Suprapubic skin (tissue), 4 donors: ENCODE measurements around the gene TMEM60. TPM values are rescaled to one million over a fixed set of nuclear protein-coding genes. Genes with fewer than 3 reads are reported as not detected.
A peak's percentile ranks its signal among the peaks of the same experiment; 100 is the strongest.

Source experiments
- DNase-seq, 2 donors: peaks; one replicate each; pipeline ENCODE4 v3.0.0-alpha.2; 2019; ENCODE audit warnings: low spot score in 2 of 2
- H3K27ac ChIP-seq: fragments of 200-600 bp; sonication (generic); one replicate; pipeline ENCODE4 v1.5.1; 2019
- H3K27me3 ChIP-seq: fragments of 200-600 bp; sonication (generic); one replicate; pipeline ENCODE4 v1.5.1; 2019
- H3K36me3 ChIP-seq: fragments of 200-600 bp; sonication (generic); one replicate; pipeline ENCODE4 v1.5.1; 2019
- H3K4me1 ChIP-seq: fragments of 200-600 bp; sonication (generic); one replicate; pipeline ENCODE4 v1.5.1; 2019
- H3K4me3 ChIP-seq: fragments of 200-600 bp; sonication (generic); one replicate; pipeline ENCODE4 v1.5.1; 2019; ENCODE audit warnings: mild to moderate bottlenecking
- H3K9me3 ChIP-seq: fragments of 200-600 bp; sonication (generic); one replicate; pipeline ENCODE4 v1.5.1; 2019
- EP300 ChIP-seq: sonication (generic); formaldehyde crosslinking; IDR thresholded peaks from one replicate; pipeline ENCODE4 v1.6.1; 2017; ENCODE audit warnings: antibody characterized with exemption
- POLR2A ChIP-seq, 2 donors: fragments of 450-650 bp; IDR thresholded peaks; one replicate each; pipeline ENCODE4 v1.6.1; 2017; ENCODE audit warnings: antibody characterized with exemption in 2 of 2, mild to moderate bottlenecking in 2 of 2, moderate library complexity in 2 of 2
- POLR2AphosphoS5 ChIP-seq, 3 donors: sonication (generic); formaldehyde crosslinking; IDR thresholded peaks; one replicate each; pipeline ENCODE4 v1.6.1; 2017; ENCODE audit warnings: antibody characterized with exemption in 3 of 3
- WGBS: methylation state at CpG from one replicate; pipeline ENCODE4 v1.1.5; 2018; 5-methylcytosine and 5-hydroxymethylcytosine counted together
- total RNA-seq, 4 donors: library from RNA; depleted of rRNA; stranded (reverse); fragments of >200 nt; gene quantifications; one replicate each; pipeline ENCODE4 v1.1.0, GENCODE V29; 2016
- TF ChIP-seq, protein P1 (sequence below), 2 donors: fragments of 200-600 bp in 1 of 2; fragments of 450-650 bp in 1 of 2; sonication (generic) in 1 of 2; IDR thresholded peaks; one replicate each; pipeline ENCODE4 v1.5.1; 2016 to 2019; ENCODE audit warnings: antibody characterized with exemption in 2 of 2, mild to moderate bottlenecking in 1 of 2, moderate library complexity in 1 of 2

The TMEM60 gene, protein sequence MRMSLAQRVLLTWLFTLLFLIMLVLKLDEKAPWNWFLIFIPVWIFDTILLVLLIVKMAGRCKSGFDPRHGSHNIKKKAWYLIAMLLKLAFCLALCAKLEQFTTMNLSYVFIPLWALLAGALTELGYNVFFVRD
- total RNA-seq: 10 to 100 TPM in 2 of 4 donors, 1 to 10 TPM in 2; 8.3 to 13.5 (median 10.8) TPM

DNA sequence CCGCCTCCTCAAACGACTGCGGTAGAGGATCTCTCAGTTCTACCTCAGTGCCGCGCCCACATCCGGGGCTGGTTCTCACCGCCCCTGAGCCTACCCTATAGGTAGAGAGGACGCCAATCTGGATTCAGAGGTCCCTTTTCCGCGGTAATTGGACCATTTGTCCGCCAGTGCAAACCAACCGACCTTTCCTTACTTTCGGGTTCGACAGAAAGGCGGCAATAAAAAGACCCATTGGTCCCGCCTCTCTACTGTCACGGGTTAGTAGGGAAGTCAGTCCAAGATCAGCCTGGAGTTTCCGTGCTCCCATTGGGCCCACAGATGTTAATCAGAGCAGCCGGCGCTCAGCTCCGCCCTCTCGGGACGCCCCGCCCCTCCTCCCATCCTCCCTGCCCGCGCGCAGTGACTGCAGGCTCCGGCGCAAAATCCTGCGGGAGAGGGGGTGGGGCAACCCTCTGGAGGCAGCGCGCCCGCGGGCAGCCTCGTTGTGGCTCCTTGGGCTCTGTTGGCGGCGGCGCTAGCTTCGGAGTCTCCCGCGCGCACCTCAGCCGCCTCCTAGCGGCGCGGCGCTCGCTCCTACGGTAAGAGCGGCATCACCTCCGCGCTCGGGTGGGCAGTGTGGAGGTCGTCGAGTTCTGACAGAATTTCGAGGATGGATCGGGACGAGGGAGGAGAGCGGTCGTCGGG is at the start of gene TMEM60, which contains the start of gene PHTF2:
Gene TMEM60, minus strand, starts transcription at position 41 of the 684 bp plus-strand sequence. CDS start 4,061 bp downstream, outside the sequence.
Gene PHTF2, plus strand, starts transcription at position 380 of the 684 bp plus-strand sequence.
- peaks cover 34% of the 10 kb centered on the region for H3K4me1 ChIP-seq
- H3K27me3 ChIP-seq: no peaks in the 10 kb centered on the region
- peak; percentile 98 to 99 for DNase-seq
- H3K4me3 ChIP-seq: peak within 1 kb of the TSS; percentile 92
- peaks cover 11% of the 10 kb centered on the region for H3K36me3 ChIP-seq
- peak within 1 kb of the TSS; percentile 86 for H3K27ac ChIP-seq
- H3K9me3 ChIP-seq: no peaks in the 10 kb centered on the region
- peak in 2 of 3 donors; percentile 40 for TF ChIP-seq POLR2AphosphoS5 (IDR thresholded peaks at IDR 0.05)
- no peak for TF ChIP-seq POLR2A (IDR thresholded peaks at IDR 0.05)
- TF ChIP-seq, protein P1, sequence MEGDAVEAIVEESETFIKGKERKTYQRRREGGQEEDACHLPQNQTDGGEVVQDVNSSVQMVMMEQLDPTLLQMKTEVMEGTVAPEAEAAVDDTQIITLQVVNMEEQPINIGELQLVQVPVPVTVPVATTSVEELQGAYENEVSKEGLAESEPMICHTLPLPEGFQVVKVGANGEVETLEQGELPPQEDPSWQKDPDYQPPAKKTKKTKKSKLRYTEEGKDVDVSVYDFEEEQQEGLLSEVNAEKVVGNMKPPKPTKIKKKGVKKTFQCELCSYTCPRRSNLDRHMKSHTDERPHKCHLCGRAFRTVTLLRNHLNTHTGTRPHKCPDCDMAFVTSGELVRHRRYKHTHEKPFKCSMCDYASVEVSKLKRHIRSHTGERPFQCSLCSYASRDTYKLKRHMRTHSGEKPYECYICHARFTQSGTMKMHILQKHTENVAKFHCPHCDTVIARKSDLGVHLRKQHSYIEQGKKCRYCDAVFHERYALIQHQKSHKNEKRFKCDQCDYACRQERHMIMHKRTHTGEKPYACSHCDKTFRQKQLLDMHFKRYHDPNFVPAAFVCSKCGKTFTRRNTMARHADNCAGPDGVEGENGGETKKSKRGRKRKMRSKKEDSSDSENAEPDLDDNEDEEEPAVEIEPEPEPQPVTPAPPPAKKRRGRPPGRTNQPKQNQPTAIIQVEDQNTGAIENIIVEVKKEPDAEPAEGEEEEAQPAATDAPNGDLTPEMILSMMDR (IDR thresholded peaks at IDR 0.05): peak in 1 of 2 donors; percentile 52
- 2% methylated on average over 19 of the region's 61 CpGs for WGBS

DNA sequence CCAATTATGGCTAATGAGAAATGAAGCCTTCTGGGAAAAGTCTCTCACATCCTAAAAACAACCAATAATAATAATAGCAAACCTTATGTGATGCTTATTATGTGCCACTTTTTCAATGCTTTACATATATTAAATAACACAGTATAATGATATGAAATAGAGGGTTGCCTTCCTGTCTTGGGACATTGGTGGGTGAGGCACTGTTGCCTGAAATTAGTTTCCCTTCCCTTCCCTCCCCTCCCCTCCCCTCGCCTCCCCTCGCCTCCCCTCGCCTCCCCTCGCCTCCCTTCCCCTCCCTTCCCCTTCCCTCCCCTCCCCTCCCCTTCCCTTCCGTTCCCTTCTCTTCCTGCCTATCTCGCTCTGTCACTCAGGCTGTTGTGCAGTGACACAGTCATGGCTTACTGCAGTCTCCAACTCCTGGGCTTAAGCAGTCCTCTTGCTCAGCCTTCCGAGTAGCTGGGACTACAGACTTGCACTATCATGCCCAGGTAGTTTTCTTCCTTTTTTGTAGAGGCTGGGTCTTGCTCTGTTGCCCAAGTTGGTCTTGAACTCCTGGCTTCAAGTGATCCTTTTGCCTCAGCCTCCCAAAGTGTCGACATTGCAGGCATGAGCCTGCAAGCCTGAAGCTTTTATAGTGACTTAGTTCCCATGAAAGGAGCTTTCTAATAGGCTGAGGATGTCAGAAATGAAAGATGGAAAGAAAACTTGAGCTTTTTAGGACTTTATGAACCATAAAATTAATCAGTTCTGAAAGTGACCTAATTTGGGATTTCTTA is 48.3 kb upstream of the TMEM60 start:
- Histone ChIP-seq H3K27ac (no peak overlapping the region), H3K36me3 (peaks cover 3% of the 10 kb centered on the region), H3K27me3 (no peaks in the 10 kb centered on the region), H3K4me3 (no peak overlapping the region), H3K9me3 (no peaks in the 10 kb centered on the region), H3K4me1 (no peaks in the 10 kb centered on the region)
- TF ChIP-seq, protein P1 (IDR thresholded peaks at IDR 0.05): no peak
- TF ChIP-seq POLR2AphosphoS5 (IDR thresholded peaks at IDR 0.05) (no peak), POLR2A (IDR thresholded peaks at IDR 0.05) (no peak), EP300 (no peak)
- DNase-seq: no peak
- 82% methylated on average over 8 of the region's 8 CpGs for WGBS

DNA sequence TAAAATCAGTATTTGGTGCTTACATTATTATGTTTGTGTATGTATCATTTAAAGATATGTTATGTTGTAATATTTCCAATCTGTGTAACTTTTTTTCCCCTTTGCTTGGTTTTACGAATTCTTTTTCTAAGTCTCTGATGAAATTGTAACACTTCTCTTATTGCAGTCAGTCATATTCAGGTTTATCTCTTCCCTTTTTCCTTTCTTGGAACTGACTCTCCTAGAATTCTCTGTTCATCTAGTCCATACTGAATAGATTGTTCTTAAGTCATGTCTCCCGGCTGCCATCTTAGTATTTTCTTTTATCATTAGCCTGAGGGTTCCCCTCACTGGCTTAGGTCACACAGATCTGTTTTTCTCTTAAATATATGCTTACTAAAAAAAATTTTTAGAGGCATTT is 45.0 kb upstream of the TMEM60 start:
- no peak for DNase-seq
- Histone ChIP-seq H3K27me3 (no peaks in the 10 kb centered on the region), H3K27ac (no peak overlapping the region), H3K4me3 (no peak overlapping the region), H3K9me3 (no peaks in the 10 kb centered on the region), H3K4me1 (no peaks in the 10 kb centered on the region), H3K36me3 (peaks cover 3% of the 10 kb centered on the region)
- no peak for TF ChIP-seq POLR2AphosphoS5 (IDR thresholded peaks at IDR 0.05)
- TF ChIP-seq EP300: no peak
- TF ChIP-seq, protein P1 (IDR thresholded peaks at IDR 0.05): no peak
- no peak for TF ChIP-seq POLR2A (IDR thresholded peaks at IDR 0.05)
- WGBS: 93% methylated on average over 2 of the region's 2 CpGs

DNA sequence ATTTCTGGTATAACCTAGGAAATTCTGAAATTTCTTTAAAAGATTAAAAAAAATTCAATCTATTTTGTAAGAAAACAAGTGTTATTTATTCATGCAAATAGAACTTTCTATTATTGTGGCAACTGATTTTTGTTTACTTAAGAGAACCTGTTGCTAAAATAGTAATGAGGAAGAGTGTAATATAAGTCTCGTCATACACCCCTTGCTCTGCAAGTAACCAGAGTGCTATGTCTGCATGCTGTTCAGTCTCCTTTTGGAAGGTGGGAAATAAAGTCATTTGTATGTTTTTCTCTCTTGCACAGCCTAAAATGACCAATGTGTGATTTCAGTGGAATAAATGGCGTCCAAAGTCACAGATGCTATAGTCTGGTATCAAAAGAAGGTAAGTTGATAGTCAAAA is 41.7 kb upstream of the TMEM60 start:
- H3K4me1 ChIP-seq: peaks cover 7% of the 10 kb centered on the region
- no peak for DNase-seq
- no peak overlapping the region for H3K27ac ChIP-seq
- no peak for TF ChIP-seq POLR2A (IDR thresholded peaks at IDR 0.05)
- TF ChIP-seq POLR2AphosphoS5 (IDR thresholded peaks at IDR 0.05): no peak
- TF ChIP-seq, protein P1 (IDR thresholded peaks at IDR 0.05): no peak
- no peak for TF ChIP-seq EP300
- 82% methylated on average over 2 of the region's 2 CpGs for WGBS
- H3K27me3 ChIP-seq: no peaks in the 10 kb centered on the region
- H3K36me3 ChIP-seq: peaks cover 3% of the 10 kb centered on the region
- H3K4me3 ChIP-seq: no peak overlapping the region
- no peaks in the 10 kb centered on the region for H3K9me3 ChIP-seq
